NCI-H2107 treated with DMSO at 0.1 percent for 48 hours (cell line): ENCODE results near the gene MMP1.
"Not testable (repeated sequence)": the region's sequence is repeated elsewhere in the genome, so short reads cannot be mapped to it uniquely, and the experiment has no call there.

Source experiments
- DNase-seq: peaks from one replicate; lab custom pipeline; 2025; ENCODE audit not compliant: unreplicated experiment; lab: John Stamatoyannopoulos, UW

MMP1 gene

GRCh38 chr11:102761646-102762238 is 36.2 kb downstream of the MMP1 start:
- DNase-seq: no peak

- DNase-seq: no peak
Measured at GRCh38 chr11:102760344-102761035, 37.5 kb downstream of the MMP1 start.

- no peak for DNase-seq
Measured at GRCh38 chr11:102757823-102758549, 40.0 kb downstream of the MMP1 start.

- no peak for DNase-seq
Measured at GRCh38 chr11:102753267-102753666, 44.7 kb downstream of the MMP1 start.

GRCh38 chr11:102751673-102752072 is 46.3 kb downstream of the MMP1 start:
- no peak for DNase-seq

DNA sequence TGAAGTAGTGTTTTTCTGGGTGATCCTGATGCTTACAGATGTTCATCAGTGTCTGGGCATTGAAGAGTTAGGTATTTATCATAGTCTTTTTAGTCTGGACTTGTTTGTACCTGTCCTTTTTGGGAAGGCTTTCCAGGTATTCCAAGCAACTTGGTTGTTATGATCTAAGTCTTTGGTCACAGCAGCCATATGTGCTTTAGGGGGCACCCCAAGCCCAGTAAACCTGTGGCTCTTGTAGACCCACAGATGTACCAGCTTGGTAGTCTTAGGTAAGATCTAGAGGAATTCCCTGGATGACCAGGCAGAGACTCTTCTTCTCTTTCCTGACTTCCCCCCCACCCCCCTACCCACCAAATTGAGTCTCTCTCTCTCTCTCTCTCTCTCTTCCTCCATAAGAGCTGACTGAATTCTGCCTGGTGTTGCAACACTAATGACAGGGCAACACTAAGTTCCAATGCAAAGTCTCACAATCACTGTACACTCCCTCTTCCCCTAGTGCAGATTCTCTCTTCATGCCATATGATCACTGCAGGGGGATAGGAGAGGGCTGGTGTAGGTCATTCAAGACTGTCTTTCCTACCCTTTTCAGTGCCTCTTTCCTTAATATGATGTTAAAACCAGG is 48.7 kb downstream of the MMP1 start:
- no peak for DNase-seq

DNA sequence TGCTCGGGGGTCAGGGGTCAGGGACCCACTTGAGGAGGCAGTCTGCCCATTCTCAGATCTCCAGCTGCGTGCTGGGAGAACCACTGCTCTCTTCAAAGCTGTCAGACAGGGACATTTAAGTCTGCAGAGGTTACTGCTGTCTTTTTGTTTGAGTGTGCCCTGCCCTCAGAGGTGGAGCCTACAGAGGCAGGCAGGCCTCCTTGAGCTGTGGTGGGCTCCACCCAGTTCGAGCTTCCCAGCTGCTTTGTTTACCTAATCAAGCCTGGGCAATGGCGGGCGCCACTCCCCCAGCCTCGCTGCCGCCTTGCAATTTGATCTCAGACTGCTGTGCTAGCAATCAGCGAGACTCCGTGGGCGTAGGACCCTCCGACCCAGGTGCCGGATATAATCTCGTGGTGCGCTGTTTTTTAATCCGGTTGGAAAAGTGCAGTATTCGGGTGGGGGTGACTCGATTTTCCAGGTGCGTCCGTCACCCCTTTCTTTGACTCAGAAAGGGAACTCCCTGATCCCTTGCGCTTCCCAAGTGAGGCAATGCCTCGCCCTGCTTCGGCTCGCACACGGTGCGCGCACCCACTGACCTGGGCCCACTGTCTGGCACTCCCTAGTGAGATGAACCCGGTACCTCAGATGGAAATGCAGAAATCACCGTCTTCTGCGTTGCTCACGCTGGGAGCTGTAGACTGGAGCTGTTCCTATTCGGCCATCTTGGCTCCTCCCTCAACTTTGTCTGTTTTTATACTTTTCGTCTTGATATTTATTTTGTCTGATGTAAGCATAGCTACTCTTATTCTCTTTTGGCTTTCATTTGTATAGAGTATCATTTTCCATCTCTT is 51.0 kb downstream of the MMP1 start:
- DNase-seq: not testable (repeated sequence)
